ENCODE measurements around the gene PDE2A.

The PDE2A gene

GRCh38 chr11:72534371-72535193 lies 139.6 kb downstream of the PDE2A start:
- DNase-seq = no peak

GRCh38 chr11:72529068-72529467 lies 145.2 kb downstream of the PDE2A start:
- DNase-seq = no peak

GRCh38 chr11:72528121-72528520 lies 146.1 kb downstream of the PDE2A start:
- DNase-seq = no peak

Measured in activated effector memory CD4-positive, alpha-beta T cell treated with Interleukin-2 at 50 U/mL for 16 hours (primary cell).